ENCODE data around the gene GPA33. TPM values are rescaled to one million over a fixed set of nuclear protein-coding genes. Genes with fewer than 3 reads are reported as not detected.

The GPA33 gene
- total RNA-seq, 1 experiment from 2014 or later, result not detected

GRCh38 chr1:167127236-167127635, 37.1 kb upstream of the GPA33 start:
- no peak overlapping the region for H3T11ph ChIP-seq (ENCODE audit: low read length)
- no peak overlapping the region for H3K56ac ChIP-seq (ENCODE audit: insufficient read length, low read depth, low read length)
- Mint-ChIP-seq H3K9me3 (no peaks in the 10 kb centered on the region), H3K36me3 (ENCODE audit: insufficient read depth in 1 of 3, low read depth in 3 of 3) (peaks cover 0 to 2% (median 0%) of the 10 kb centered on the region in 3 experiments; a peak in 1 of 7 replicates), H3K4me1 (peaks cover 18 to 23% of the 10 kb centered on the region in 2 experiments), H3K27me3 (ENCODE audit: low read depth) (peaks cover 27% of the 10 kb centered on the region), H3K4me3 (no peak overlapping the region), H3K27ac (no peak overlapping the region)
- H3K14ac ChIP-seq (ENCODE audit: insufficient read depth, low read length), result no peak overlapping the region
- DNase-seq, result no peak
- H2BK5ac ChIP-seq (ENCODE audit: insufficient read length, low read length), result no peak overlapping the region
- no peak overlapping the region for H3K4me2 ChIP-seq (ENCODE audit: insufficient read depth, insufficient read length, low read length)
- no peak overlapping the region for H4K5ac ChIP-seq (ENCODE audit: insufficient read length, low read depth, low read length)
- no peak overlapping the region for H4K8ac ChIP-seq (replicated peaks; ENCODE audit: insufficient read length, low read depth, low read length)
- no peak overlapping the region for H2BK20ac ChIP-seq (ENCODE audit: low read depth, low read length, poor library complexity, severe bottlenecking)
- no peak overlapping the region for H3K4ac ChIP-seq (ENCODE audit: low read depth, low read length)
- H3K79me1 ChIP-seq (ENCODE audit: insufficient read depth, low read depth, low read length, poor library complexity, severe bottlenecking), result no peaks in the 10 kb centered on the region
- H2BK120ac ChIP-seq (ENCODE audit: low read depth, low read length, poor library complexity, severe bottlenecking), result no peak overlapping the region
- no peak overlapping the region for H3K9ac ChIP-seq (ENCODE audit: extremely low read depth, insufficient read length, low read length)
- H2BK12ac ChIP-seq (ENCODE audit: insufficient read length, low read depth, low read length), result no peak overlapping the region
- H3K27me3 ChIP-seq (ENCODE audit: insufficient read depth, low read length), result no peaks in the 10 kb centered on the region
- TF ChIP-seq CTCF (conservative IDR thresholded peaks at IDR 0.05), result no peak
- H4K20me1 ChIP-seq (ENCODE audit: control insufficient read depth, insufficient read depth, insufficient read length), result no peaks in the 10 kb centered on the region
- no CpG with 5 or more reads among the region's 5 CpGs for WGBS (ENCODE audit: extremely low coverage, insufficient read length, low lambda C conversion rate)
- H2AFZ ChIP-seq (ENCODE audit: low read length), result no peak overlapping the region
- no peaks in the 10 kb centered on the region for H3K9me3 ChIP-seq (ENCODE audit: control insufficient read depth, low read depth, low read length)
- no peak overlapping the region for H3K23ac ChIP-seq (ENCODE audit: insufficient read length, low read depth, low read length)
- H4K91ac ChIP-seq (ENCODE audit: insufficient read length, low read depth, low read length), result no peak overlapping the region
- no peak overlapping the region for H2BK15ac ChIP-seq (ENCODE audit: low read depth, low read length)
- H3K23me2 ChIP-seq (ENCODE audit: insufficient read length, low read depth, low read length, poor library complexity, severe bottlenecking), result no peaks in the 10 kb centered on the region
- H2AK5ac ChIP-seq (ENCODE audit: insufficient read length, low read length), result no peak overlapping the region
- no peak overlapping the region for H3K27ac ChIP-seq (ENCODE audit: insufficient read length, low read depth, low read length)
- no peaks in the 10 kb centered on the region for H3K79me2 ChIP-seq (ENCODE audit: insufficient read depth, low read length)
- H3K4me1 ChIP-seq (ENCODE audit: insufficient read depth, low read length), result peaks cover 3% of the 10 kb centered on the region; the same call in 1 of the 2 replicates
- no peak overlapping the region for H3K18ac ChIP-seq (ENCODE audit: insufficient read length, low read depth, low read length)
